ENCODE results near the gene DPYD. TPM values are rescaled to one million over a fixed set of nuclear protein-coding genes. Genes with fewer than 3 reads are reported as not detected.

DPYD gene
- total RNA-seq, 1 donor from 2014 or later: 8.8 TPM

DNA sequence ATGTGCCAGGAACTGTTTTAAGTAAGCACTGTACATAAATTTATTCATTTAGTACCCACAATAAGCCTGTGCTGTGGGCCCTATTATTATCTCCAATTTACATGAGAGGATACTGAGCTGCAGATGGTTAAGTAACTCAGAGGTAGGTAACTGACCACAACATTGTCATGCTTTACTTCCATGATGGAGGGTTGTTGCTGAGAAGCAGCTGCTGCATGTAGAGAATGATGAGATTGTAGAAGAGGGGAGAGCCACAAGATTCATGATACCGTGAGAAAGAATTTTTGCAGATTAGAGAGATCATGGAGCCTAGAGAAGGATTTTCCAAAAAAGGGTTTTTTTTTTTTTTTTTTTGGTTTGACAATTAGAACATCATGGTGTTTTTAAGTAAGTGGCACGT, 886.2 kb downstream of the DPYD start:
- Histone ChIP-seq H3K4me1 (ENCODE audit: insufficient read depth, low read length) (no peaks in the 10 kb centered on the region), H3K9ac (ENCODE audit: low read length) (no peak overlapping the region), H3K27me3 (ENCODE audit: insufficient read depth, low read length) (no peaks in the 10 kb centered on the region), H3K9me3 (ENCODE audit: insufficient read depth, low read depth, low read length) (no peaks in the 10 kb centered on the region), H3K4me2 (ENCODE audit: low read length) (no peak overlapping the region), H3K79me2 (ENCODE audit: insufficient read depth, low read length) (no peaks in the 10 kb centered on the region), H4K20me1 (ENCODE audit: insufficient read depth, low read length) (no peaks in the 10 kb centered on the region), H3K36me3 (ENCODE audit: insufficient read depth, low read length) (no peaks in the 10 kb centered on the region), H3K4me3 (ENCODE audit: insufficient read depth, low read depth, low read length) (no peak overlapping the region), H3K27ac (ENCODE audit: low read depth, low read length) (no peak overlapping the region), H2AFZ (ENCODE audit: low read depth, low read length) (no peak overlapping the region)
- Mint-ChIP-seq H3K4me1 (ENCODE audit: low read depth, unreplicated experiment) (peaks cover 3% of the 10 kb centered on the region), H3K4me3 (ENCODE audit: unreplicated experiment) (no peak overlapping the region), H3K27me3 (ENCODE audit: low read depth, unreplicated experiment) (no peaks in the 10 kb centered on the region), H3K9me3 (ENCODE audit: unreplicated experiment) (peaks cover 6% of the 10 kb centered on the region), H3K36me3 (ENCODE audit: low read depth, unreplicated experiment) (no peaks in the 10 kb centered on the region), H3K27ac (ENCODE audit: unreplicated experiment) (no peak overlapping the region)
- TF ChIP-seq EZH2 (IDR thresholded peaks at IDR 0.05; ENCODE audit: insufficient read depth, low read length): no peak
- TF ChIP-seq, protein P1, sequence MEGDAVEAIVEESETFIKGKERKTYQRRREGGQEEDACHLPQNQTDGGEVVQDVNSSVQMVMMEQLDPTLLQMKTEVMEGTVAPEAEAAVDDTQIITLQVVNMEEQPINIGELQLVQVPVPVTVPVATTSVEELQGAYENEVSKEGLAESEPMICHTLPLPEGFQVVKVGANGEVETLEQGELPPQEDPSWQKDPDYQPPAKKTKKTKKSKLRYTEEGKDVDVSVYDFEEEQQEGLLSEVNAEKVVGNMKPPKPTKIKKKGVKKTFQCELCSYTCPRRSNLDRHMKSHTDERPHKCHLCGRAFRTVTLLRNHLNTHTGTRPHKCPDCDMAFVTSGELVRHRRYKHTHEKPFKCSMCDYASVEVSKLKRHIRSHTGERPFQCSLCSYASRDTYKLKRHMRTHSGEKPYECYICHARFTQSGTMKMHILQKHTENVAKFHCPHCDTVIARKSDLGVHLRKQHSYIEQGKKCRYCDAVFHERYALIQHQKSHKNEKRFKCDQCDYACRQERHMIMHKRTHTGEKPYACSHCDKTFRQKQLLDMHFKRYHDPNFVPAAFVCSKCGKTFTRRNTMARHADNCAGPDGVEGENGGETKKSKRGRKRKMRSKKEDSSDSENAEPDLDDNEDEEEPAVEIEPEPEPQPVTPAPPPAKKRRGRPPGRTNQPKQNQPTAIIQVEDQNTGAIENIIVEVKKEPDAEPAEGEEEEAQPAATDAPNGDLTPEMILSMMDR (IDR thresholded peaks at IDR 0.05; ENCODE audit: insufficient read depth, low read depth, low read length): no peak
- DNase-seq (ENCODE audit: low read depth) (peak; percentile 34), FAIRE-seq (no peak)

DNA sequence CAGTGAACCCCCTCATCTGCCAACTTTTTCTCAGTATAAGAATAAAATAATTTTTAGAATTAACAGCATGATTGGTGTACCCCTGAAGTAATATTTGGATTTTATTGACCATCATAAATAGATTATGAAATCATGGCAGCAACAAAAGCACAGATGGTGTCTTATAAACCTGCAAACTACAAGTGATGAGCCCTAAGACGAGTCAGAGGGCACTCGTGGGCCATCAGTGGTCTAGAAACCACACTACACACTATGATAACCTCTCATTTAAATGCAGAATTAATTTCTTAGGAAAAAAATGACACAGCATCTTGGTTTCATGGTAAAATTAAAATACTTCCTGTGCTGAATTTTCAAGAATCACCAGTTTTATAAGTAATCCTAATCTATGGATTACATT, 886.9 kb downstream of the DPYD start:
- H3K4me3 ChIP-seq (ENCODE audit: insufficient read depth, low read depth, low read length): no peak overlapping the region
- no peak overlapping the region for H3K4me3 Mint-ChIP-seq (ENCODE audit: unreplicated experiment)
- no peaks in the 10 kb centered on the region for H3K36me3 Mint-ChIP-seq (ENCODE audit: low read depth, unreplicated experiment)
- H3K9ac ChIP-seq (ENCODE audit: low read length): no peak overlapping the region
- H4K20me1 ChIP-seq (ENCODE audit: insufficient read depth, low read length): no peaks in the 10 kb centered on the region
- no peak overlapping the region for H2AFZ ChIP-seq (ENCODE audit: low read depth, low read length)
- H3K27me3 ChIP-seq (ENCODE audit: insufficient read depth, low read length): no peaks in the 10 kb centered on the region
- FAIRE-seq: no peak
- no peak overlapping the region for H3K27ac ChIP-seq (ENCODE audit: low read depth, low read length)
- no peak overlapping the region for H3K4me2 ChIP-seq (ENCODE audit: low read length)
- H3K36me3 ChIP-seq (ENCODE audit: insufficient read depth, low read length): no peaks in the 10 kb centered on the region
- TF ChIP-seq, protein P1 (IDR thresholded peaks at IDR 0.05; ENCODE audit: insufficient read depth, low read depth, low read length): no peak
- TF ChIP-seq EZH2 (IDR thresholded peaks at IDR 0.05; ENCODE audit: insufficient read depth, low read length): no peak
- no peaks in the 10 kb centered on the region for H3K9me3 ChIP-seq (ENCODE audit: insufficient read depth, low read depth, low read length)
- H3K27ac Mint-ChIP-seq (ENCODE audit: unreplicated experiment): no peak overlapping the region
- H3K4me1 Mint-ChIP-seq (ENCODE audit: low read depth, unreplicated experiment): peaks cover 3% of the 10 kb centered on the region
- no peaks in the 10 kb centered on the region for H3K27me3 Mint-ChIP-seq (ENCODE audit: low read depth, unreplicated experiment)
- H3K9me3 Mint-ChIP-seq (ENCODE audit: unreplicated experiment): peaks cover 3% of the 10 kb centered on the region
- no peaks in the 10 kb centered on the region for H3K79me2 ChIP-seq (ENCODE audit: insufficient read depth, low read length)
- H3K4me1 ChIP-seq (ENCODE audit: insufficient read depth, low read length): no peaks in the 10 kb centered on the region
- no peak for DNase-seq (ENCODE audit: low read depth)

All from astrocyte (in vitro differentiated cells and primary cell).